DOHH2 (cell line): ENCODE measurements around the gene CALHM6.

Experiments used
- H3F3A ChIP-seq: fragments of 200-600 bp; sonication (generic), shearing (Covaris generic); 2 replicates; pipeline ENCODE4 v1.6.0; 2016; ENCODE audit warnings: antibody characterized with exemption, mild to moderate bottlenecking; ENCODE audit not compliant: control insufficient read depth, insufficient read depth
- H3K27ac ChIP-seq: fragments of 200-600 bp; sonication (generic); 2 replicates; pipeline ENCODE4 v1.5.1; 2014; ENCODE audit warnings: low read depth, mild to moderate bottlenecking, low read length, moderate library complexity
- H3K27me3 ChIP-seq: fragments of 200-600 bp; sonication (generic); 2 replicates; pipeline ENCODE4 v1.6.1; 2014; ENCODE audit warnings: mild to moderate bottlenecking, low read length, mixed read lengths; ENCODE audit not compliant: control insufficient read depth
- H3K36me3 ChIP-seq: fragments of 200-600 bp; sonication (generic); 2 replicates; pipeline ENCODE4 v1.6.1; 2014; ENCODE audit warnings: mild to moderate bottlenecking, low read length, moderate library complexity, mixed read lengths; ENCODE audit not compliant: control insufficient read depth
- H3K4me1 ChIP-seq: fragments of 200-600 bp; sonication (generic); 2 replicates; pipeline ENCODE4 v1.6.1; 2014; ENCODE audit warnings: mild to moderate bottlenecking, low read length, mixed read lengths; ENCODE audit not compliant: control insufficient read depth
- H3K4me2 ChIP-seq: fragments of 200-600 bp; sonication (generic); 2 replicates; pipeline ENCODE4 v1.6.0; 2014; ENCODE audit warnings: mild to moderate bottlenecking, low read length, moderate library complexity
- H3K4me3 ChIP-seq: fragments of 200-600 bp; sonication (generic); 2 replicates; pipeline ENCODE4 v1.5.1; 2014; ENCODE audit warnings: mild to moderate bottlenecking, low read length, mixed read lengths
- H3K79me2 ChIP-seq: fragments of 200-600 bp; sonication (generic); 2 replicates; pipeline ENCODE4 v1.6.1; 2014; ENCODE audit warnings: mild to moderate bottlenecking, low read length, mixed read lengths; ENCODE audit not compliant: control insufficient read depth
- H3K9me2 ChIP-seq: fragments of 200-600 bp; sonication (generic); replicated peaks from 2 replicates; pipeline ENCODE4 v1.6.1; 2014; ENCODE audit warnings: mild to moderate bottlenecking, low read length, mixed read lengths; ENCODE audit not compliant: control insufficient read depth
- H3K9me3 ChIP-seq: fragments of 200-600 bp; sonication (generic); 2 replicates; pipeline ENCODE4 v1.6.1; 2014; ENCODE audit warnings: antibody characterized with exemption, low read length, mixed read lengths; ENCODE audit not compliant: control insufficient read depth, insufficient read depth
- H4K20me1 ChIP-seq: fragments of 200-600 bp; sonication (generic); 2 replicates; pipeline ENCODE4 v1.6.0; 2014; ENCODE audit warnings: low read depth, mild to moderate bottlenecking, antibody characterized with exemption, low read length, moderate library complexity; ENCODE audit not compliant: control insufficient read depth, insufficient read depth
- CTCF ChIP-seq: fragments of 200-600 bp; sonication (generic); IDR thresholded peaks from one replicate; pipeline ENCODE4 v1.5.1; 2014; ENCODE audit warnings: antibody characterized with exemption, mild to moderate bottlenecking, low read depth, low read length; ENCODE audit not compliant: poor library complexity, severe bottlenecking
- EZH2phosphoT487 ChIP-seq: fragments of 200-600 bp; sonication (generic); IDR thresholded peaks from 2 replicates; pipeline ENCODE4 v1.6.1; 2017; ENCODE audit warnings: borderline replicate concordance, mild to moderate bottlenecking, antibody characterized with exemption, low read length, moderate library complexity, mixed read lengths

CALHM6 gene

GRCh38 chr6:116452531-116452930, 8.6 kb upstream of the CALHM6 start:
- no peaks in the 10 kb centered on the region for H3K9me3 ChIP-seq
- H3K4me1 ChIP-seq: no peaks in the 10 kb centered on the region
- TF ChIP-seq EZH2phosphoT487 (no peak), CTCF (no peak)
- peaks cover 11% of the 10 kb centered on the region; the same call in 1 of the 2 replicates for H3K27me3 ChIP-seq
- no peaks in the 10 kb centered on the region for H3K36me3 ChIP-seq
- no peak overlapping the region for H3K27ac ChIP-seq
- H3K79me2 ChIP-seq: no peaks in the 10 kb centered on the region
- no peak overlapping the region for H3K4me3 ChIP-seq
- no peaks in the 10 kb centered on the region for H4K20me1 ChIP-seq
- no peaks in the 10 kb centered on the region for H3K9me2 ChIP-seq
- no peaks in the 10 kb centered on the region for H3F3A ChIP-seq
- H3K4me2 ChIP-seq: no peak overlapping the region

- Histone ChIP-seq H3K79me2 (no peaks in the 10 kb centered on the region), H3K4me1 (no peaks in the 10 kb centered on the region)
Observed at GRCh38 chr6:116456106-116456505, 5.1 kb upstream of the CALHM6 start.

GRCh38 chr6:116456927-116457326, 4.2 kb upstream of the CALHM6 start:
- Histone ChIP-seq H3K27me3 (peaks cover 23% of the 10 kb centered on the region), H3F3A (no peaks in the 10 kb centered on the region), H3K79me2 (no peaks in the 10 kb centered on the region), H4K20me1 (no peaks in the 10 kb centered on the region), H3K9me3 (no peaks in the 10 kb centered on the region), H3K4me2 (no peak overlapping the region), H3K4me3 (no peak overlapping the region), H3K4me1 (no peaks in the 10 kb centered on the region), H3K27ac (no peak overlapping the region), H3K36me3 (no peaks in the 10 kb centered on the region), H3K9me2 (no peaks in the 10 kb centered on the region)
- TF ChIP-seq EZH2phosphoT487: no peak
- no peak for TF ChIP-seq CTCF

More at GRCh38 chr6:116456106-116456505, 5.1 kb upstream of the CALHM6 start:
- Histone ChIP-seq H3F3A (no peaks in the 10 kb centered on the region), H3K4me3 (no peak overlapping the region), H3K4me2 (no peak overlapping the region), H4K20me1 (no peaks in the 10 kb centered on the region), H3K27ac (no peak overlapping the region), H3K27me3 (peaks cover 15% of the 10 kb centered on the region), H3K9me2 (no peaks in the 10 kb centered on the region), H3K9me3 (no peaks in the 10 kb centered on the region), H3K36me3 (no peaks in the 10 kb centered on the region)
- no peak for TF ChIP-seq EZH2phosphoT487
- no peak for TF ChIP-seq CTCF
